ENCODE results near the gene SORCS2. TPM values are rescaled to one million over a fixed set of nuclear protein-coding genes. Genes with fewer than 3 reads are reported as not detected.

SORCS2 gene
- total and polyA plus RNA-seq, 2 of the 4 experiments (the other 2 are of a cell fraction) = 0.36 to 0.62 TPM

- 75% methylated on average over 7 of the region's 15 CpGs; no CpG with 5 or more reads in 1 of the 2 experiments for WGBS, 2 experiments (ENCODE audit: extremely low coverage in 2 of 2, insufficient read length in 1 of 2)
- Histone ChIP-seq H2AK5ac (ENCODE audit: low read depth, low read length) (no peak overlapping the region), H3K9ac (ENCODE audit: low read depth, low read length) (no peak overlapping the region), H2BK5ac (ENCODE audit: low read depth, low read length, poor library complexity, severe bottlenecking) (no peak overlapping the region), H2BK20ac (ENCODE audit: low read depth, low read length) (no peak overlapping the region), H3K27me3 (ENCODE audit: control insufficient read depth, insufficient read depth, low read length) (peaks cover 20% of the 10 kb centered on the region; the same call in 1 of the 2 replicates), H3K9me3 (ENCODE audit: control insufficient read depth, insufficient read depth, low read length) (peaks cover 4% of the 10 kb centered on the region), H4K5ac (ENCODE audit: low read depth, low read length) (no peak overlapping the region), H4K91ac (ENCODE audit: insufficient read depth, low read depth, low read length) (no peak overlapping the region), H3K4me1 (ENCODE audit: control insufficient read depth, insufficient read depth, low read length) (no peaks in the 10 kb centered on the region), H3K18ac (ENCODE audit: low read depth, low read length) (no peak overlapping the region), H3K36me3 (ENCODE audit: control insufficient read depth, insufficient read depth, low read length) (no peaks in the 10 kb centered on the region), H3K4me3 (ENCODE audit: insufficient read depth, low read depth, low read length) (no peak overlapping the region), H4K8ac (ENCODE audit: low read depth in 2 of 2, low read length in 2 of 2) (no peak overlapping the region), H3K56ac (ENCODE audit: extremely low read depth, insufficient read depth, low read length) (no peak overlapping the region), H3K4ac (ENCODE audit: low read depth, low read length) (no peak overlapping the region), H3K27ac (ENCODE audit: insufficient read depth, low read length) (no peak overlapping the region), H3K14ac (replicated peaks; ENCODE audit: low read depth, low read length) (no peak overlapping the region), H2AK9ac (replicated peaks; ENCODE audit: low read depth, low read length, poor library complexity) (no peak overlapping the region), H2BK120ac (ENCODE audit: low read depth, low read length) (no peak overlapping the region), H3K4me2 (ENCODE audit: low read depth, low read length) (no peak overlapping the region), H2BK15ac (ENCODE audit: low read depth, low read length) (no peak overlapping the region), H2AFZ (replicated peaks; ENCODE audit: low read length, poor library complexity) (no peak overlapping the region), H3K9me1 (ENCODE audit: insufficient read depth, low read length) (no peaks in the 10 kb centered on the region), H3K79me1 (ENCODE audit: low read depth in 1 of 2, low read length in 2 of 2) (no peaks in the 10 kb centered on the region), H3K23ac (ENCODE audit: low read depth, low read length) (no peak overlapping the region), H4K20me1 (ENCODE audit: insufficient read depth, low read length) (no peaks in the 10 kb centered on the region)
- TF ChIP-seq BHLHE40 (IDR thresholded peaks at IDR 0.05; ENCODE audit: low read depth, low read length) = no peak
- in situ Hi-C loops (cut with MboI; ENCODE audit: low sequenced_read_pairs) = no loop called here
- no peak for ATAC-seq (ENCODE audit: low read depth)
- no peak for DNase-seq
- no TSS peak for BruUV-seq (replicated peaks)
- intact Hi-C loops (cut with micrococcal nuclease) = no loop called here
- ChIA-PET POLR2A (ENCODE audit: unreplicated experiment) (no interaction called here), CTCF (no interaction called here)
- dilution Hi-C loops (cut with HindIII; ENCODE audit: low sequenced_read_pairs, unreplicated experiment) = no loop called here
These were observed 46.9 kb downstream of the SORCS2 start for GRCh38 chr4:7239101-7239820.
